GM12873 (cell line): Measurements from ENCODE around the gene EOMES.
A peak's percentile ranks its signal among the peaks of the same experiment; 100 is the strongest.

Source experiments
- CTCF ChIP-seq: IDR thresholded peaks from 2 replicates; pipeline ENCODE4 v1.5.1; 2012; ENCODE audit warnings: low read depth, mild to moderate bottlenecking, moderate library complexity, low read length, control low read depth; ENCODE audit not compliant: insufficient read depth; ENCODE audit errors: missing control alignments

Gene EOMES

GRCh38 chr3:27695636-27696035, 26.5 kb downstream of the EOMES start:
- TF ChIP-seq CTCF = no peak

- TF ChIP-seq CTCF = no peak
These were observed 34.1 kb downstream of the EOMES start for GRCh38 chr3:27688053-27688452.

- no peak for TF ChIP-seq CTCF
These were observed 35.5 kb downstream of the EOMES start for GRCh38 chr3:27686642-27687041.

- TF ChIP-seq CTCF = no peak
These were observed 36.6 kb downstream of the EOMES start for GRCh38 chr3:27685474-27685873.

GRCh38 chr3:27684302-27684701, 37.8 kb downstream of the EOMES start:
- TF ChIP-seq CTCF = no peak

GRCh38 chr3:27681249-27681748, 40.8 kb downstream of the EOMES start:
- TF ChIP-seq CTCF = peak; percentile 54

- no peak for TF ChIP-seq CTCF
These were observed 41.4 kb downstream of the EOMES start for GRCh38 chr3:27680517-27681246.
